Astrocyte of the spinal cord (primary cell): ENCODE results near the gene ANKRD42.

Source experiments
- DNase-seq: peaks from one replicate; pipeline ENCODE4 v3.0.0; 2011; ENCODE audit warnings: low read depth, low spot score
- H3K4me3 ChIP-seq: 2 replicates; pipeline ENCODE4 v1.5.1; 2011; ENCODE audit warnings: low read depth, mild to moderate bottlenecking, low read length, moderate library complexity
- CTCF ChIP-seq: IDR thresholded peaks from 2 replicates; pipeline ENCODE4 v1.5.1; 2012; ENCODE audit warnings: low read depth, mild to moderate bottlenecking, low read length, inconsistent platforms
- in situ Hi-C: cut with HindIII; loops from 2 replicates; pipeline ENCODE4 v1.10.0; 2017; ENCODE audit warnings: low sequenced_read_pairs

The ANKRD42 gene

GRCh38 chr11:83193315-83194280 lies at the start of gene ANKRD42:
Gene ANKRD42, plus strand, starts transcription at chr11:83193712. Its CDS starts 959 bp downstream, at chr11:83194671.
- TF ChIP-seq CTCF: no peak
- in situ Hi-C loops: no loop called here
- DNase-seq: peak; percentile 94
- H3K4me3 ChIP-seq: peak within 1 kb of the TSS; percentile 69

GRCh38 chr11:83147895-83148294 lies 45.6 kb upstream of the ANKRD42 start:
- DNase-seq: no peak
- TF ChIP-seq CTCF: no peak
- no peak overlapping the region for H3K4me3 ChIP-seq
- in situ Hi-C loops: no loop called here

GRCh38 chr11:83150450-83150849 lies 43.1 kb upstream of the ANKRD42 start:
- H3K4me3 ChIP-seq: no peak overlapping the region
- in situ Hi-C loops: no loop called here
- no peak for DNase-seq
- no peak for TF ChIP-seq CTCF

- H3K4me3 ChIP-seq: no peak overlapping the region
- no peak for TF ChIP-seq CTCF
- DNase-seq: no peak
- in situ Hi-C loops: no loop called here
Observed at GRCh38 chr11:83151274-83151977, 42.1 kb upstream of the ANKRD42 start.

GRCh38 chr11:83152264-83152663 lies 41.2 kb upstream of the ANKRD42 start:
- no peak for TF ChIP-seq CTCF
- DNase-seq: no peak
- in situ Hi-C loops: no loop called here
- no peak overlapping the region for H3K4me3 ChIP-seq

GRCh38 chr11:83153764-83154163 lies 39.7 kb upstream of the ANKRD42 start:
- TF ChIP-seq CTCF: no peak
- in situ Hi-C loops: no loop called here
- no peak for DNase-seq
- no peak overlapping the region for H3K4me3 ChIP-seq
